Epithelial cell of esophagus (primary cell): ENCODE data around the gene AP3M1.

Experiments
- DNase-seq: peaks from one replicate; pipeline ENCODE4 v3.0.0; 2010; ENCODE audit warnings: low read depth
- H3K4me3 ChIP-seq: 2 replicates; pipeline ENCODE4 v1.5.1; 2011; ENCODE audit warnings: mild to moderate bottlenecking, low read length, control low read depth
- CTCF ChIP-seq: IDR thresholded peaks from 2 replicates; pipeline ENCODE4 v1.5.1; 2011; ENCODE audit warnings: low read depth, mild to moderate bottlenecking, low read length, control low read depth, inconsistent platforms; ENCODE audit not compliant: insufficient read depth; ENCODE audit errors: missing control alignments

AP3M1 gene

GRCh38 chr10:74081941-74082718, 68.5 kb downstream of the AP3M1 start:
- no peak overlapping the region for H3K4me3 ChIP-seq
- no peak for TF ChIP-seq CTCF

GRCh38 chr10:74081192-74081803, 69.3 kb downstream of the AP3M1 start:
- H3K4me3 ChIP-seq: no peak overlapping the region
- peak; percentile 86 for TF ChIP-seq CTCF
- DNase-seq: peak; percentile 61

More at GRCh38 chr10:74081941-74082718, 68.5 kb downstream of the AP3M1 start:
- DNase-seq: no peak

GRCh38 chr10:74079936-74080590, 70.6 kb downstream of the AP3M1 start:
- no peak for TF ChIP-seq CTCF
- H3K4me3 ChIP-seq: no peak overlapping the region
- peak; percentile 22 for DNase-seq

GRCh38 chr10:74079028-74079935, 71.3 kb downstream of the AP3M1 start:
- no peak for TF ChIP-seq CTCF
- no peak for DNase-seq
- H3K4me3 ChIP-seq: no peak overlapping the region

GRCh38 chr10:74078037-74078436, 72.6 kb downstream of the AP3M1 start:
- no peak for TF ChIP-seq CTCF
- DNase-seq: no peak

GRCh38 chr10:74077416-74077815, 73.2 kb downstream of the AP3M1 start:
- DNase-seq: no peak
- H3K4me3 ChIP-seq: no peak overlapping the region
- TF ChIP-seq CTCF: no peak

More at GRCh38 chr10:74078037-74078436, 72.6 kb downstream of the AP3M1 start:
- H3K4me3 ChIP-seq: no peak overlapping the region
